OCI-LY7 (cell line): Measurements from ENCODE around the gene MARK2. TPM values are rescaled to one million over a fixed set of nuclear protein-coding genes. Genes with fewer than 3 reads are reported as not detected.

Source experiments
- BruUV-seq: library from RNA; stranded (reverse); fragments of 400-500 nt; replicated peaks from 2 replicates; lab custom pipeline; 2021; lab: Mats Ljungman, UMichigan
- CTCF ChIA-PET: fragments of 300-600 bp; sonication (Branson Sonifier 250); formaldehyde crosslinking; loops from one replicate; lab custom pipeline; 2022; ENCODE audit warnings: antibody characterized with exemption; ENCODE audit not compliant: unreplicated experiment; lab: Charles Lee
- POLR2A ChIA-PET: fragments of 300-600 bp; sonication (Branson Sonifier 250); formaldehyde crosslinking; loops from one replicate; lab custom pipeline; 2022; ENCODE audit warnings: antibody characterized with exemption; lab: Charles Lee
- DNase-seq: peaks from one replicate; pipeline ENCODE4 v3.0.0-alpha.2; 2015; ENCODE audit warnings: low spot score
- H2AFZ ChIP-seq: fragments of 200-600 bp; sonication (generic), shearing (Covaris generic); 2 replicates; pipeline ENCODE4 v1.6.1; 2014; ENCODE audit warnings: mild to moderate bottlenecking, antibody characterized with exemption, low read length, moderate library complexity
- H3K27ac ChIP-seq: fragments of 200-600 bp; sonication (generic); 2 replicates; pipeline ENCODE4 v1.5.1; 2014; ENCODE audit warnings: mixed run types, low read depth, mild to moderate bottlenecking, moderate library complexity, low read length, inconsistent platforms; ENCODE audit not compliant: poor library complexity, severe bottlenecking
- H3K36me3 ChIP-seq: fragments of 200-600 bp; sonication (generic); 2 replicates; pipeline ENCODE4 v1.6.1; 2014; ENCODE audit warnings: mild to moderate bottlenecking, antibody characterized with exemption, low read length, moderate library complexity, mixed read lengths; ENCODE audit not compliant: insufficient read depth
- H3K4me1 ChIP-seq: fragments of 200-600 bp; sonication (generic); 2 replicates; pipeline ENCODE4 v1.5.1; 2014; ENCODE audit warnings: mild to moderate bottlenecking, low read length; ENCODE audit not compliant: insufficient read depth, poor library complexity, severe bottlenecking
- H3K4me2 ChIP-seq: fragments of 200-600 bp; sonication (generic); 2 replicates; pipeline ENCODE4 v1.6.1; 2014; ENCODE audit warnings: mild to moderate bottlenecking, low read length
- H3K4me3 ChIP-seq: fragments of 200-600 bp; sonication (generic); 2 replicates; pipeline ENCODE4 v1.5.1; 2014; ENCODE audit warnings: mild to moderate bottlenecking, low read depth, low read length; ENCODE audit not compliant: poor library complexity, severe bottlenecking
- H3K79me2 ChIP-seq: fragments of 200-600 bp; sonication (generic); 2 replicates; pipeline ENCODE4 v1.6.1; 2016; ENCODE audit warnings: low read depth, mild to moderate bottlenecking, low read length, moderate library complexity, mixed read lengths; ENCODE audit not compliant: insufficient read depth
- H3K9me2 ChIP-seq: fragments of 200-600 bp; sonication (generic); 2 replicates; pipeline ENCODE4 v1.6.1; 2016; ENCODE audit warnings: mild to moderate bottlenecking, low read length, mixed read lengths; ENCODE audit not compliant: insufficient read depth
- H3K9me3 ChIP-seq: fragments of 200-600 bp; sonication (generic); 2 replicates; pipeline ENCODE4 v1.6.1; 2014; ENCODE audit warnings: mild to moderate bottlenecking, mixed run types, low read length, mixed read lengths
- H4K20me1 ChIP-seq: fragments of 200-600 bp; sonication (generic); 2 replicates; pipeline ENCODE4 v1.6.1; 2014; ENCODE audit warnings: mild to moderate bottlenecking, antibody characterized with exemption, low read length, moderate library complexity, mixed read lengths; ENCODE audit not compliant: insufficient read depth
- EZH2phosphoT487 ChIP-seq: fragments of 200-600 bp; sonication (generic); IDR thresholded peaks from 2 replicates; pipeline ENCODE4 v1.6.1; 2018; ENCODE audit warnings: low read depth, borderline replicate concordance, mild to moderate bottlenecking, mixed run types, antibody characterized with exemption, low read length, moderate library complexity, mixed read lengths
- intact Hi-C: fragments of 100-400 bp; cut with micrococcal nuclease; formaldehyde crosslinking; loops from one replicate; pipeline ENCODE4 v1.10.0; 2022; ENCODE audit not compliant: unreplicated experiment
- total RNA-seq, 2 experiments: library from RNA; depleted of rRNA in 1 of 2; stranded (reverse); fragments of >200 nt in 1 of 2; shearing (Covaris generic) in 1 of 2; gene quantifications; 2 replicates each; pipeline ENCODE4 v1.2.3, GENCODE V29; 2014 to 2022
- TF ChIP-seq, protein P1 (sequence below): fragments of 200-600 bp; sonication (generic); conservative IDR thresholded peaks from 2 replicates; pipeline ENCODE4 v1.5.1; 2014; ENCODE audit warnings: mild to moderate bottlenecking, antibody characterized with exemption, low read length, moderate library complexity, mixed read lengths

The MARK2 gene
- total RNA-seq, 2 experiments from 2014 or later: 22.7 to 45.4 TPM

GRCh38 chr11:63814383-63814736, 24.6 kb upstream of the MARK2 start:
- Histone ChIP-seq H3K79me2 (peaks cover 36% of the 10 kb centered on the region), H3K9me3 (no peaks in the 10 kb centered on the region), H3K4me1 (peaks cover 18% of the 10 kb centered on the region), H4K20me1 (peaks cover 12% of the 10 kb centered on the region), H3K4me2 (peak overlapping the region; percentile 86), H3K4me3 (peak overlapping the region; percentile 83), H3K36me3 (peaks cover 48% of the 10 kb centered on the region), H3K9me2 (no peaks in the 10 kb centered on the region), H3K27ac (peak overlapping the region; percentile 58), H2AFZ (no peak overlapping the region; the same call in 1 of the 2 replicates)
- intact Hi-C loops: loop anchor here (5.0 kb wide), 2 partner anchors 47 to 142 kb away; partner anchors contain the start of genes ATL3 and ZFTA
- TF ChIP-seq, protein P1, sequence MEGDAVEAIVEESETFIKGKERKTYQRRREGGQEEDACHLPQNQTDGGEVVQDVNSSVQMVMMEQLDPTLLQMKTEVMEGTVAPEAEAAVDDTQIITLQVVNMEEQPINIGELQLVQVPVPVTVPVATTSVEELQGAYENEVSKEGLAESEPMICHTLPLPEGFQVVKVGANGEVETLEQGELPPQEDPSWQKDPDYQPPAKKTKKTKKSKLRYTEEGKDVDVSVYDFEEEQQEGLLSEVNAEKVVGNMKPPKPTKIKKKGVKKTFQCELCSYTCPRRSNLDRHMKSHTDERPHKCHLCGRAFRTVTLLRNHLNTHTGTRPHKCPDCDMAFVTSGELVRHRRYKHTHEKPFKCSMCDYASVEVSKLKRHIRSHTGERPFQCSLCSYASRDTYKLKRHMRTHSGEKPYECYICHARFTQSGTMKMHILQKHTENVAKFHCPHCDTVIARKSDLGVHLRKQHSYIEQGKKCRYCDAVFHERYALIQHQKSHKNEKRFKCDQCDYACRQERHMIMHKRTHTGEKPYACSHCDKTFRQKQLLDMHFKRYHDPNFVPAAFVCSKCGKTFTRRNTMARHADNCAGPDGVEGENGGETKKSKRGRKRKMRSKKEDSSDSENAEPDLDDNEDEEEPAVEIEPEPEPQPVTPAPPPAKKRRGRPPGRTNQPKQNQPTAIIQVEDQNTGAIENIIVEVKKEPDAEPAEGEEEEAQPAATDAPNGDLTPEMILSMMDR: no peak
- no peak for TF ChIP-seq EZH2phosphoT487
- ChIA-PET POLR2A (interaction anchor here (1.0 to 1.5 kb wide), 2 partner anchors 19 to 24 kb away, joined by 3 to 7 read pairs; no protein-coding TSS in a partner anchor), CTCF (no interaction called here)
- no TSS peak for BruUV-seq
- peak; percentile 67 for DNase-seq

DNA sequence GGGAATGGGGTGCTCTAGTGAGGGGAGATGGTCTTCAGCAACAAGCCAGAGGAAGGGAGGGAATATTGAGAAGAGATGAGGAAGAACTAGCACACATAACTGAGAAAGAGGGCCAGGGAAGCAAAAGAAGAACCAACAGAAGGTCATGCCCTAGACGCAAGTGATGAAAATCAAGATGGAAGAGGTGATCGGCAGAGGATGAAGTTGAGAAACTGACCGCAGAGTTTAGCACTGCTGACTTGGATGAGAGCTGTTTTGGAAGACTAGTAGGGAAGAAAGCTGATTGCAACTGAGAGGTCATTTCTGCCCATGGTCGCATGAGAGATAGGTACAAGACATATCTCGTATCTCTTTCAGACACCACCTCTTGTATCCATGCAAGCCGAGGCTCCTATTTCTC, 22.7 kb upstream of the MARK2 start:
- Histone ChIP-seq H3K79me2 (peaks cover 36% of the 10 kb centered on the region), H3K4me1 (peaks cover 18% of the 10 kb centered on the region), H3K36me3 (peaks cover 65% of the 10 kb centered on the region), H3K4me3 (no peak overlapping the region), H3K9me3 (no peaks in the 10 kb centered on the region), H4K20me1 (peaks cover 12% of the 10 kb centered on the region), H2AFZ (no peak overlapping the region), H3K9me2 (no peaks in the 10 kb centered on the region), H3K4me2 (no peak overlapping the region), H3K27ac (no peak overlapping the region)
- ChIA-PET CTCF (no interaction called here), POLR2A (no interaction called here)
- BruUV-seq: no TSS peak
- no peak for DNase-seq
- intact Hi-C loops: no loop called here
- no peak for TF ChIP-seq EZH2phosphoT487
- TF ChIP-seq, protein P1: no peak

DNA sequence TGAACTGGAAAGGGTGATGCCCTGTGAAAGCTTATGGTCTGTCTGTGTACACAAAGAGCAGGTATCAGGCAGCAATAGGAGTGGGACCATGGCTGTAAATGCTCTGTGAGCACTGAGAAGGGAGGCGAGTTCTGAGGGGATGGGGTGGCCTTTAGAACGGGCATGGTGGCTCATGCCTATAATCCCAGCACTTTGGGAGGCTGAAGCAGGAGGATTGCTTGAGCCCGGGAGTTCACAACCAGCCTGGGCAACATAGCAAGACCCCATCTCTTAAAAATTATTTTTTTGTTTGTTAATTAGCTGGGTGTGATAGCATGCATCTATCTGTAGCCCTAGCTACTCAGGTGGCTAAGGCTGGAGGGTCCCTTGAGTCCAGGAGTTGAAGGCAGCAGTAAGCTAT, 22.2 kb upstream of the MARK2 start:
- H2AFZ ChIP-seq: no peak overlapping the region
- CTCF ChIA-PET: no interaction called here
- peaks cover 71% of the 10 kb centered on the region for H3K36me3 ChIP-seq
- peaks cover 36% of the 10 kb centered on the region for H3K79me2 ChIP-seq
- no peak overlapping the region for H3K4me2 ChIP-seq
- DNase-seq: no peak
- H3K4me1 ChIP-seq: peaks cover 18% of the 10 kb centered on the region
- intact Hi-C loops: no loop called here
- no peaks in the 10 kb centered on the region for H3K9me3 ChIP-seq
- no peak for TF ChIP-seq EZH2phosphoT487
- TF ChIP-seq, protein P1: no peak
- BruUV-seq: no TSS peak
- no peak overlapping the region for H3K27ac ChIP-seq
- POLR2A ChIA-PET: interaction anchor here (0.6 kb wide), 1 partner anchor 156 kb away, joined by 4 read pairs; no protein-coding TSS in a partner anchor
- H3K9me2 ChIP-seq: no peaks in the 10 kb centered on the region
- H4K20me1 ChIP-seq: peaks cover 12% of the 10 kb centered on the region
- H3K4me3 ChIP-seq: no peak overlapping the region
